HuH-7 (cell line): Measurements from ENCODE around the gene CEMP1.
"Not testable (repeated sequence)": the region's sequence is repeated elsewhere in the genome, so short reads cannot be mapped to it uniquely, and the experiment has no call there.

Source experiments
- DNase-seq: peaks from one replicate; pipeline ENCODE4 v3.0.0; 2011; ENCODE audit warnings: low spot score

The CEMP1 gene

GRCh38 chr16:2531371-2531695, at the start of gene CEMP1:
CEMP1 (minus strand) TSS chr16:2531408; CDS start chr16:2531073, 335 bp downstream.
- DNase-seq, result no peak

- DNase-seq, result not testable (repeated sequence)
Measured at GRCh38 chr16:2580818-2581217, 49.6 kb upstream of the CEMP1 start.

GRCh38 chr16:2580143-2580542, 48.9 kb upstream of the CEMP1 start:
- DNase-seq, result not testable (repeated sequence)

- DNase-seq, result not testable (repeated sequence)
Measured at GRCh38 chr16:2578905-2579304, 47.7 kb upstream of the CEMP1 start.

- DNase-seq, result not testable (repeated sequence)
Measured at GRCh38 chr16:2577044-2577443, 45.8 kb upstream of the CEMP1 start.

- not testable (repeated sequence) for DNase-seq
Measured at GRCh38 chr16:2575839-2576238, 44.6 kb upstream of the CEMP1 start.

- not testable (repeated sequence) for DNase-seq
Measured at GRCh38 chr16:2572704-2573103, 41.5 kb upstream of the CEMP1 start.

- DNase-seq, result not testable (repeated sequence)
Measured at GRCh38 chr16:2568573-2568972, 37.4 kb upstream of the CEMP1 start.

- DNase-seq, result not testable (repeated sequence)
Measured at GRCh38 chr16:2567506-2567905, 36.3 kb upstream of the CEMP1 start.

- DNase-seq, result not testable (repeated sequence)
Measured at GRCh38 chr16:2560798-2561133, 29.6 kb upstream of the CEMP1 start.

- not testable (repeated sequence) for DNase-seq
Measured at GRCh38 chr16:2560131-2560797, 29.1 kb upstream of the CEMP1 start.

GRCh38 chr16:2557150-2557549, 25.9 kb upstream of the CEMP1 start:
- DNase-seq, result not testable (repeated sequence)

- DNase-seq, result not testable (repeated sequence)
Measured at GRCh38 chr16:2554709-2555425, 23.7 kb upstream of the CEMP1 start.

GRCh38 chr16:2551420-2551889, 20.2 kb upstream of the CEMP1 start:
- DNase-seq, result not testable (repeated sequence)

GRCh38 chr16:2550283-2550878, 19.2 kb upstream of the CEMP1 start:
- not testable (repeated sequence) for DNase-seq

GRCh38 chr16:2543771-2544170, 12.6 kb upstream of the CEMP1 start:
- DNase-seq, result not testable (repeated sequence)

GRCh38 chr16:2541409-2541808, 10.2 kb upstream of the CEMP1 start:
- DNase-seq, result not testable (repeated sequence)

GRCh38 chr16:2540912-2541311, 9.7 kb upstream of the CEMP1 start:
- DNase-seq, result not testable (repeated sequence)

- DNase-seq, result not testable (repeated sequence)
Measured at GRCh38 chr16:2539845-2540458, 8.7 kb upstream of the CEMP1 start.

- not testable (repeated sequence) for DNase-seq
Measured at GRCh38 chr16:2539192-2539844, 8.1 kb upstream of the CEMP1 start.

GRCh38 chr16:2537451-2538379, 6.5 kb upstream of the CEMP1 start, which contains the start of gene PDPK1:
PDPK1 (plus strand) TSS chr16:2538021; CDS start chr16:2538113, 92 bp downstream.
- DNase-seq, result peak; percentile 85
